HG03469 (cell line): ENCODE measurements around the gene PNPLA3.

ENCODE experiments used
- ATAC-seq: cut with Tn5 transposase; IDR thresholded peaks from one replicate; pipeline ENCODE4 v1.9.1; 2021; ENCODE audit warnings: mild to moderate bottlenecking, moderate library complexity, moderate number of reproducible peaks; ENCODE audit not compliant: unreplicated experiment

Gene PNPLA3

DNA sequence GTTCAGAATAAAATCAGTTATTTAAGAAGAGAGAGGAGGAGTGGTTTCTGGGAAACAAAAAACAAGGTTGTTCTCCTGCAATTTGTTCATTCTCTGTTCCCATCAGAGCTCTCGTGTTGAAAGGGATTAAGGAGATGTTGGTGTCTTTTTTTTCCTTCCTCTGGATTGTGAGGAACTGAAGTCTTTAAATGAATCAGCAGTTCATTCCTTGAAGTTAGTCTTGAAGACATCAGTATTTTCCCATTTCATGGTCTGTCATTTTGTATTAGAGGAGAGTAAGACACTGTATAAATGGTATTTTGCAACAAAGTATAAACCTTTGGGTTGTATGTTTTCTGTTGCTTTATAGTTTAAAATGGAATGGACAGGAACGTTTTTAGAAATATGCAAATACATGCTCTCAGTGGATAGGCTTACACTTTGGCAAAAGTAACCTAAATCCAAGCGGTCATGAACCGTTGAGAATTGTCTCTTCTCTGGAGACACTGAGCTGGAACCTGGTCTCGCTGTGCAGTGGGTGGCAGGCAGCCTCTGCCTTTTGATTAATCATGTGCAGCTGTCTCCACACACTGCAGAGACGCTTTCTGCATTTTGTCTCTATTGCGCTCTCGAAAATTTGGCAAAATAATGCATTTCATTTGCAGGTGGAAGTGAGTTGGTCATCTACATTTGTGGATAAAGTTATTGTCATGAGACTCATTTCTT, 64.7 kb downstream of the PNPLA3 start:
- no peak for ATAC-seq

DNA sequence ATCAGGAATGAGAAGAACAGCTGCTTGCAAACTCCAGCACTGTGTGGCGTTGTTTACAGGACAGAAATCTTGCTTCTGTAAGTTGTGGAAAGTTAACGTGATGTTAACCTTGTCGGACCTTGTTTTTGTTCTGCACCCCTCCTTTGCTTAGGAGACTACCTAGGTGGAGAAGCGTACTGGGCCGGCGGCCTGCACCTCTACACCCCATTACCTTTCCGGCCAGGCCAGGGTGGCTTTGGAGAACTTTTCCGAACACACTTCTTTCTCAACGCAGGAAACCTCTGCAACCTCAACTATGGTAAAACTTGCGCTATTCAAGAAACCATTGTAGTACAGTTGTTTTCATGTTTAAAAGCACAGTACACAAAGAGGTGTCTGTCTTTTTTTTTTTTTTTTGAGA, 65.4 kb downstream of the PNPLA3 start:
- no peak for ATAC-seq

GRCh38 chr22:43990044-43990443, 66.4 kb downstream of the PNPLA3 start:
- no peak for ATAC-seq

DNA sequence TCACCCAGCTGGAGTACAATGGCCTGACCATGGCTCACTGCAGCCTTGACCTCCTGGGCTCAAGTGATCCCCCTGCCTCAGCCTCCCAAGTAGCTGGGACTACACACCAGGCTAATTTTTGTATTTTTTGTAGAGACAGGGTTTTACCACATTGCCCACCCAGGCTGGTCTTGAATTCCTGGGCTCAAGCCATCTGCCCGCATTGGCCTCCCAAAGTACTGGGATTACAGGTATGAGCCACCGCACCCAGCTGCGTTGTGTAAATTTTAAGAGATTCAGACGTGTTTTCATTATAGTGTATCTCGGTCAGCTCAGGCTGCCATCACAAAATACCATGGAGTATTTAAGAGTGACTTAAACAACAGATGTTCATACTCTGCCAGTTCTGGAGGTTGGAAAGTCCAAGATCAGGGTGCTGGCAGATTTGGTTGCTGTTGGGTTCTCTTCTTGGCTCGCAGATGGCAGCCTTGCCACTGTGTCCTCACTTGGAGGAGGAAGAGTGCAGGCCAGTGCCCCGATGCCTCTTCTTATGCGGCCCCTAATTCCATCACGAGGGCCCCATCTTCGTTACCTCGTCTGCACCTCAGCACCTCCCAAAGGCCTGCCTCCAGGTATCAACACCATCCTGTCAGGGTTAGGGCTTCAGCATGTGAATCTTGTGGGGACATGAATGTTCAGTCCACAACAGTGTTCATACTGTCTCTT, 67.9 kb downstream of the PNPLA3 start:
- ATAC-seq = no peak

DNA sequence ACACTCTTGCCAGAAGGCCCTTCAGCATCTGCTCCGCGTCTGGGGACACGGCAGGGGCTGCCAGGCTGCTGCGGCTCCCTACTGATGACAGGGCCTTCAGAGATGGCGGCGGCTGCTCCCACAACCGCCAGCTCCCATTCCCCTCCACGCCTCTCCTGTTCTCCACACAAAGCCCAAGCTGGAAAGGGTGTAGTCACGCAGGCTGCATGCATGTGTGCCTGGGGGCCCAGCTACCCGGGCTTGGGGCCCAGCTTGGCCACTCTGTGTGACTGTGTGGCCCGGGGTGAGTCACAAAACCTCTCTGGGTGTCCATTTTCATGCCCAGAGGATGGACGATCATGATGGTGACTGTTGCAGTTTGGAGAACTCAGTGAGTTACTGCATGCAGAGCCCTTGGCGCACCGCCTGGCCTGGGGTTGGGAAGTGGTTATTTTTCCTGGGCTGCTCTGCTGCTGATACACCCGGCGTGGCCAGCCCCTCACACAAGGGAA, 68.8 kb downstream of the PNPLA3 start:
- ATAC-seq = no peak

DNA sequence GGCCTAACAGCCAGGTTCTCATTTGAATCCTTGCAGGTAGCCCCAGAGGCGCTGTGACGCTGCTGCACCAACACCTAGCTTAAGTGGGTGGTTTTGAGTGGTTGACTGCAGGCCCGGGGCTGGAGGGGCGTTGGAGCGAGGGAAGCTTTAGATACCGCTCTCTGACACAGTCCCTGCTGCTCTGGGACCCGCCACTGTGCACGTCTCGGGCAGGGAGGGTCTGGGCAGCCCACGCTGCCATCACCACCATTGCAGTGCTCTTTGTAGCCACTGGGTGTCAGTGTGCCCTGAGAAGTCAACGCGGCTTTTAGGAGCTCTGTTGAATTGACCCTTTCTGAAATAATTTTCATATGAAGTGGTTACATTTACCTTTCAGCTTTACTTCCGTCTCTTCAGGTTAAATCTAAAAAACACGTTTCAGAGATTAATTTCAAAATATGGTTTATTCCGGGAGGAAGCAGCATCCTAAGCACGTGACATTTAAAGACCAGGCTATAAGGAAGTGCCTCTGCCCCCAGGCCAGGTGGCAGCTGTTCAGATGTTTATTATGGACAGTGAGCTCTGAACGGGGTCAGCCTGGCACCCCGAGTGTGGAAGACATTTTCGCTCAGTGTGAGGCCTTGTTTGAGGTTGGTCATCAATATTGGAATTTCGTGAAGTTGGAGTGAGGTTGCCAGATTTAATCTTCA, 69.6 kb downstream of the PNPLA3 start:
- ATAC-seq = no peak

- ATAC-seq = no peak
Measured at GRCh38 chr22:43994006-43994405, 70.4 kb downstream of the PNPLA3 start.

DNA sequence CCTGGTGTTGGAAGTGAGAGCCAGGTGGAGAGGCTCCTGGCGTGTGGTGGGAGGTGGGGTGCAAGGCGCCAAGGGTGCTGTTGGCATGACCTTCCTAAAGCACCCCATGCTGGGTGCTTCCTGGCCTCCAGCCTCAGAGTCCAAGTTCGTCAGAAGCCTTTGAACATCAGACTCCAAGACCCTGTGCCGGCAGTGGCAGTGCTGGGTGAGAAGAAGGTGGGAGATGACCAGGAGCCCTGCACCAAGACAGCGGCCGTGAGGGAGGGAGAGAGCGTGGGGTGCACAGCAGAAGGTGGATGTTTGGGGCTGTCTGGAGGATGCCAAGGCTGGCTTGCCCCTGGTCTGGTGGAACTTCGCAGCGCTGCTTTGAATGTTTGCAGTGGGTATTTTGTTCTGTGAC, 70.8 kb downstream of the PNPLA3 start:
- no peak for ATAC-seq

DNA sequence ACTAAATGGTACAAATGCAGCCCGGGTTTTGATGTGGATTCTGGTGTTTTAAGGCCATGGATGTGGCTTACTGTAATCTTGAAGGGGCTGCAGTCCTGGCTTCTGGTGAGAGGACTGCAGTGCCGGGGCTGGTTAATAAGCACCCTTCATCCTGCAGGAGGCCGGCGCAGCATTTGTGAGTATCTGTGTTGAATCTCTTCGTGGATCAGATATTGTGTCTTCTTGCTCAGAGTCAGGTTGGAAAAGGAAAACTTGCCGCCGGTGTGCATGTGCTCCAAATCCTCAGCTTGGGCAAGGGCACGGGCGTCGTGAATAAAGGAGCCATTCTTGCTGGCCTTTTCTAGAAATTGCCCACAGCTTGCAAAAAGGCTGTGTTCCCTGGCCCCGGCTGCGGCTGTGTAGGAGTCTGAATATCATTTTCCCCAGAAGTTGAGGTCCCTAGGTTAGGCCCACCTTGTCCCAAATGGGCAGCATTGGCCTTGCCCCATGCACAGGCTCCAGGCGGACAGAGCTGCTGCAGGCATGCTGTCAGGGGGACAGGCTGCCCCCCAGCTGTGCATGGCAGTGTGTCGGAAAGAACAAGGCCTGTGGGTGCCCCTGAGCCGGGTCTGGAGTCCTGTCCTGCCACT, 71.6 kb downstream of the PNPLA3 start:
- no peak for ATAC-seq

DNA sequence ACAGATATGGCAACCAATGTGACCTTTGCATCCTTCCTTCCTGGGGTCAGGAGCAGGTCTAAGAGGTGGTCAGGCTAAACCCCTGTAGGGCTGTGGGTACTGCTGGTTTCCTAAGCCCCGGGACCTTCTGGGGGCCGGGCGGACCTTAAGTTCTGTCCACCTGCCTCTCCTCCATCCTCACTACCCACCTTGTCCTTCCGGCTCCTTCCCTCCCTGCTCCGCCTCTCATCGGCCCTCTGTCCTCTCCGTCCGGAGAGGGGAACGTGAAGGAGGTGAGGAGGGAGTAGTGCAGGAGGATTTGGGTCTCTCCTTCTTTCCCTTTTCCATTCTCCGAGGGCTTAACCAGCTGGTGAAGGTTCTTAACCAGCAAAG, 72.2 kb downstream of the PNPLA3 start:
- no peak for ATAC-seq

- no peak for ATAC-seq
Measured at GRCh38 chr22:43996170-43996980, 72.8 kb downstream of the PNPLA3 start.

DNA sequence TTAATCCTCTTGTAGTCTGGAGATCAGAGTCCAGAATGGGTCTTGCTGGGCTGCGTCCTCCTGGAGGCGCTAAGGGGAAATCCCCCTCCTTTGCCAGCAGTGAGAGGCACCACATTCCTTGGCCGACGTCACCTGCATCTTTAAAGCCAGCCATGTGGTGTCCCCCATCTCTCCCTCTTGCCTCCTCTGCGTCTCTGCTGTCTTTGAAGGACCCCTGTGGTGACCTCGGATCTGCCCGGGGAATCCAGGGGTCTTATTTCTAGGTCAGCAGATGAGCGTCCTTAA, 73.3 kb downstream of the PNPLA3 start:
- ATAC-seq = no peak
